KOPT-K1 (cell line): ENCODE measurements around the gene DOCK9.

Experiments
- H3K27ac ChIP-seq: fragments of 200-600 bp; sonication (generic); 2 replicates; pipeline ENCODE4 v1.5.1; 2016; ENCODE audit warnings: antibody characterized with exemption, mild to moderate bottlenecking, low read depth, low read length; ENCODE audit not compliant: poor library complexity, severe bottlenecking
- H3K36me3 ChIP-seq: fragments of 200-600 bp; sonication (generic); 2 replicates; pipeline ENCODE4 v1.5.1; 2017; ENCODE audit warnings: antibody characterized with exemption, mild to moderate bottlenecking, low read length, moderate library complexity; ENCODE audit not compliant: insufficient read depth
- H3K9me3 ChIP-seq: fragments of 200-600 bp; sonication (generic); 2 replicates; pipeline ENCODE4 v1.5.1; 2017; ENCODE audit warnings: antibody characterized with exemption, low read length, mild to moderate bottlenecking; ENCODE audit not compliant: insufficient read depth, poor library complexity, severe bottlenecking

The DOCK9 gene

GRCh38 chr13:98787173-98787572 is 190.7 kb downstream of the DOCK9 start:
- H3K36me3 ChIP-seq, result no peaks in the 10 kb centered on the region
- no peaks in the 10 kb centered on the region for H3K9me3 ChIP-seq
- no peak overlapping the region for H3K27ac ChIP-seq

DNA sequence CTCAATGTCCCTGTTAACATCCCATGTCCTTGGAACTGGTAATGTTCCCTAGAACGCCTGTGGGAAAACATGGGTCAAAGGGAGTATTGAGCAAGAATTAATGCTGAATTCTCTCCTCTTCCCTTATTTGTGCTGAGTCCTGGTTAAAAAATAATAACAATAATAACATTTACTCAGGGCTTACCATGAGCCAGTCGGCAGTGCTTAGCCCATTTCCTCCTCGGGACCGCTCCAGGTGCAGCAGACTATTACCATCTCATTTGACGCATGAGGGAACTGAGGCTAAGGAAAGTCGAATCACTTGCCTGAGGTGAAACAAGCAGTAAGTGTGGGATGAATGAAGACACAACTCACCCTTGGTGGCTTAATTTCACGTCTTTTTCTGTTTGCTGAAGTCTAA is 191.8 kb downstream of the DOCK9 start:
- no peaks in the 10 kb centered on the region for H3K9me3 ChIP-seq
- H3K36me3 ChIP-seq, result no peaks in the 10 kb centered on the region
- no peak overlapping the region for H3K27ac ChIP-seq

GRCh38 chr13:98785405-98785804 is 192.5 kb downstream of the DOCK9 start:
- H3K27ac ChIP-seq, result no peak overlapping the region
- no peaks in the 10 kb centered on the region for H3K36me3 ChIP-seq
- H3K9me3 ChIP-seq, result no peaks in the 10 kb centered on the region

- no peak overlapping the region for H3K27ac ChIP-seq
- no peaks in the 10 kb centered on the region for H3K36me3 ChIP-seq
- no peaks in the 10 kb centered on the region for H3K9me3 ChIP-seq
Observed at GRCh38 chr13:98784666-98785065, 193.2 kb downstream of the DOCK9 start.

DNA sequence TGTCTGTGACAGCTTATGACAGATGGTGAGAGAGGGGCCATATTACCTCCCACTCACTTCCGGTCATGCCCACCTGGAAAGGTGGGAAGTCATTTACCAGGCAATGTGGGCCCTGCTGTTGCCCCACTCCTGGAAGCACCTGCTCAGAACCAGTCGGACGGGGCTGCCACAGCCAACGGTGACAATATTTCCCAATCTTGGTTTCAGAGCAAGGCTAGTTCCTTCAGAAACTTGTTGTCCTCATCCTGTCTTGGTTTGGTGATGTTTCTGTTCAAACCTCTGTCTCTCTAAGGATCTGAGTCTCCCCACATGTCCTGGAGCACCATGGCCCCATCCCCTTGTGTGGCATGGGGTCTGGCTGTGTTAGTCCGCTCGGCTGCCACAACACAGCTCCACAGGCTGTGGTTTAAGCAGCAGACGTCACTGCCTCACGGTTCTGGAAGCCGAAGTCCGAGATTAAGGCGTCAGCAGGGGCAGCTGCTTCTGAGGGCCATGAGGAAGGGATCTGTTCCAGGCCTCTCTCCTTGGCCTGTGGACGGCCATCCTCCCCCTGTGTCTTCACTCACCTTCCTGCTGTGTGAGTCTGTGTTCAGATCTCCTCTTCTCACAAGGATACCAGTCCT is 193.9 kb downstream of the DOCK9 start:
- no peaks in the 10 kb centered on the region for H3K36me3 ChIP-seq
- H3K27ac ChIP-seq, result no peak overlapping the region
- no peaks in the 10 kb centered on the region for H3K9me3 ChIP-seq

DNA sequence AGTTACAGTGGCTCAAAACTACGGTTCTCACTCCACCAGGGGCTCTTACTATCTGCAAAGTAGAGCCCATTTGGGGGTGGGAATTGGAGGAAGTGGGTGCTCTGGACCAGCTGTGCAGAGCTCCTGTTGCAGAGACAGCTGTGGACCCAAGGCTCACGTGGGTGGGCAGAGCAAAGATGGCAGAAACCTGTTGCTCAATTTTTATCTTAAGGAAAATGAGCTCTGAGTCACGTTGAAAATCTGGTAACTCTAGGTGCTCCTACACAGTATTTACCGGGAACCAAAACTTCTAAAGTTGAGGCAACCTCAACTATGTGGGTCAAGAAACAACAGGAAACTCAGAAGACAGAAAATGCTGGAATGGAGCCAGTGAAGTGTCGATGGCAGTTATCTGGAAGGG is 195.2 kb downstream of the DOCK9 start:
- H3K36me3 ChIP-seq, result no peaks in the 10 kb centered on the region
- H3K9me3 ChIP-seq, result no peaks in the 10 kb centered on the region
- H3K27ac ChIP-seq, result no peak overlapping the region

- H3K36me3 ChIP-seq, result no peaks in the 10 kb centered on the region
- no peak overlapping the region for H3K27ac ChIP-seq
- H3K9me3 ChIP-seq, result no peaks in the 10 kb centered on the region
Observed at GRCh38 chr13:98781905-98782304, 196.0 kb downstream of the DOCK9 start.

DNA sequence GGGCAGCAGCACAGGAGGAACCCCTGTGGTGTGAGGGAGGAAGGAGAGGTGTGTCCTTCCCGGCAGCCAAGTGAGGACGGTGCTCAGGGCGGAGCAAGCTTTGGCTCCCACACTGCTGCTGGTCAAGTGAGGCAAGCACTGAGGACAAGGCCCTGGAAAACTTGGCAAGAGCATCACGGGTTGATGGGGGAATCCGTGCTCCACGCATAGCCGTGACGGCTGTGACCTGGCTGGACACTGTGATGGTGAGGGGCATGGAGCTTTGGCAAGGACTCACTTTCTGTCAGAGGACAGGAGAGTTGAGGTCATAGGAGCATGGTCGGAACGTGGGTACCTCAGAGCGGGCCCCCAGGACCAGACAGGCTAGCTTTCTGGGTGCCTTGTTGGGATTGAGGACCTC is 196.4 kb downstream of the DOCK9 start:
- Histone ChIP-seq H3K36me3 (no peaks in the 10 kb centered on the region), H3K9me3 (no peaks in the 10 kb centered on the region), H3K27ac (no peak overlapping the region)

DNA sequence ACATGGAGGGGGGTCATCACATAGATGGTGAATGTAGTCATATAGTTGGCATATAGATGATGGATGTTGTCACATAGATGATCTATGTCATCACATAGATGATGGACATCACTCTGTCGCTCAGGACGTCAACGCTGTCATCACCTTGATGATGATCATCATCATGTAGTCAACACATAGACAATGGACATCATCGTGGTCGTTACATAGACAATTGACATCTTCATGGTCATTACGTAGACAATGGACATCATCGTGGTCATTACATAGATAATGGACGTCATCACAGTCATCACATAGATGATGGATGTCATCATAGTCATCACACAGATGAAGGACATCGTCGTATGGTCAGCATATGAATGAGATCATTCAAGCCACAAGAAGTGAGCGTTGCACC is 196.8 kb downstream of the DOCK9 start:
- Histone ChIP-seq H3K36me3 (no peaks in the 10 kb centered on the region), H3K27ac (no peak overlapping the region), H3K9me3 (no peaks in the 10 kb centered on the region)

DNA sequence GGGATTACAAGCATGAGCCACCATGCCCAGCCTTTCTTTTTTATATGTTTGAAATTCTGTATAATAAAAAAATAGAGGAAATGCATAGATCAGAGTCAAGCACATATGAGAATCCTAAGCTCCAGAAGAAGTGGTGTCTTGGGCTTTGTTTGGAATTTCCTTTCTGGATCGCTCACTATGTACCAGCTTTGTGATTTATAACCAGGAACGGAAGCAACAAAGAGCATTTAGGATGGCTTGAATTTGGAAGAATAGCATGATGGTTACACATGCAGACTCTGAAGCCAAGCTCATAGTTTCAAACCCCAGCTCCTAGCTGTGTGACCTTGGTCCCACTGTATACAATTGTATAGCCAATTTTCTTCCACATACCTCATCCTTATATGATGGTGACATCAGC is 197.4 kb downstream of the DOCK9 start:
- Histone ChIP-seq H3K27ac (no peak overlapping the region), H3K36me3 (no peaks in the 10 kb centered on the region), H3K9me3 (no peaks in the 10 kb centered on the region)

- Histone ChIP-seq H3K36me3 (no peaks in the 10 kb centered on the region), H3K9me3 (no peaks in the 10 kb centered on the region), H3K27ac (no peak overlapping the region)
Observed at GRCh38 chr13:98779695-98780094, 198.2 kb downstream of the DOCK9 start.

- no peaks in the 10 kb centered on the region for H3K9me3 ChIP-seq
- no peaks in the 10 kb centered on the region for H3K36me3 ChIP-seq
- H3K27ac ChIP-seq, result no peak overlapping the region
Observed at GRCh38 chr13:98778749-98779148, 199.1 kb downstream of the DOCK9 start.

GRCh38 chr13:98776644-98777043 is 201.2 kb downstream of the DOCK9 start:
- Histone ChIP-seq H3K27ac (no peak overlapping the region), H3K9me3 (no peaks in the 10 kb centered on the region), H3K36me3 (no peaks in the 10 kb centered on the region)

DNA sequence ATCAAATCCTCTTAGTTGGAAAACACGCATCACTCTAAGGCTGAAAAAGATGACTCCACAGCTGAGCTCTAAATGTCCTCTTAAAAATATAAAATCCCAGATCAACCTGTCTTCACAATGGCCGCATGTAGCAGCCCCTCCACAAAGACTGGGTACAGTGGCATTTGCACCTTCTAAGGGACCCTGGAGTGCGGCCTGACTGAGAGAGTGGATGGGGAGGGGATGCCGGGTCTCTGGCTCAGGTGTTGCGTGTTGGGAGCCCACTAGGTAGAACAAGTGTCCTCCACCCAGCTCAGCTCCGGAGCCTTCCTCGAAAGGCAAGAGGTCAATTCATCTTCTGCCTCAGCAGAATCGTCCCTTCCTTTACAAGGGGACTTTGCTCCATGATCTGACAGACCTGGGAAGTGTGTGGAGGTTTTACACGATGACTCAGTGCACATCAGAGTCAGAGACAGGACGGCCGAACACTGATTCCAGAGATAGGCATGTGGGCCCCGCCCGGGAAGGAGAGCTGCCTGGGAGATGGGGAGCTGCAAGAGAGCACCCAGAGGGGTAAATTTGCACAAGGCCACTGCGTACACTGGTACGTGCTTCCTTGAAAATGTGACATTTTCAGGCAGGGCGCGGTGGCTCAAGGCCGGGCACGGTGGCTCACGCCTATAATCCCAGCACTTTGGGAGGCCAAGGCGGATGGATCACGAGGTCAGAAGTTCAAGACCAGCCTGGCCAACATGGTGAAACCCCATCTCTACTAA is 201.8 kb downstream of the DOCK9 start:
- H3K36me3 ChIP-seq, result no peaks in the 10 kb centered on the region
- no peak overlapping the region for H3K27ac ChIP-seq

DNA sequence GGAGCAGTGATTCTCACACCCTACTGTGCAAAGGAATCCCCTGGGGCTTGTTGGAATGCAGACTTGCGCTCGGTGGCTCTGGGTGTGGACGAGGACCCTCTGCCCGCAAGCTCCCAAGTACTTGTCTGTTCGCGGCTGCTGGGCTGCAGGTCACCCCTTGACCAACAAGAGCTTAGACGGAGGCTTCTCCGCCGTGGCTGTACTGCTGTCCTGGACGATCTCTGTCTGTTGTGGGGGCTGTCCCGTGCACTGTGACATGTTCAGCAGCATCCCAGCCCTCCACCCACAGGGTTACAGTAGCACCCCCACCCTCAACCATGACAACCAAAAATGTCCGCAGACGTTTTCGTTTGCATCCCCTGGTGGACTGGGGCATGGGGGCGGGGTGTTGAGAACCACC is 202.5 kb downstream of the DOCK9 start:
- H3K36me3 ChIP-seq, result no peaks in the 10 kb centered on the region
- H3K27ac ChIP-seq, result no peak overlapping the region
- H3K9me3 ChIP-seq, result no peaks in the 10 kb centered on the region

More for the DNA sequence above, 201.8 kb downstream of the DOCK9 start:
- H3K9me3 ChIP-seq, result no peaks in the 10 kb centered on the region

GRCh38 chr13:98774776-98775175 is 203.1 kb downstream of the DOCK9 start:
- Histone ChIP-seq H3K27ac (no peak overlapping the region), H3K36me3 (no peaks in the 10 kb centered on the region), H3K9me3 (no peaks in the 10 kb centered on the region)
